ENCODE results near the gene ZNF174. TPM values are rescaled to one million over a fixed set of nuclear protein-coding genes. Genes with fewer than 3 reads are reported as not detected.

The ZNF174 gene
- total RNA-seq, 1 experiment from 2014 or later, result 10.8 TPM

DNA sequence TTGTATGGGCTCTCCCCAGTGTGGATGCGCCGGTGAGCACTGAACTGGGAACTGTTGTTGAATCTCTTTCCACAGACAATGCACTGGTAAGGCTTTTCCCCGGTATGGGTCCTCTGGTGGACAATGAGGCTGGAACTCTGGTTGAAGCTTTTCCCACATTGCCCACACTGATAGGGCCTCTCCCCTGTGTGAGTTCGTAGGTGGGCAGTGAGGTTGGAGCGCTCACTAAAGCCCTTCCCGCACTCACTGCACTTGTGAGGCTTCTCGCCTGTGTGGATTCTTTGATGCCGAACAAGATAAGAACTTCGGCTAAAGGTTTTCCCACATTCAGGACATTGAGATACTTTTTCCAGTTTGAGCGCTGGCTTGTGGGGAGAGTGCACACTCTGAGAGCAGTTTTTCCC is 18.0 kb upstream of the ZNF174 start:
- no peak for DNase-seq
- TF ChIP-seq, protein P1, sequence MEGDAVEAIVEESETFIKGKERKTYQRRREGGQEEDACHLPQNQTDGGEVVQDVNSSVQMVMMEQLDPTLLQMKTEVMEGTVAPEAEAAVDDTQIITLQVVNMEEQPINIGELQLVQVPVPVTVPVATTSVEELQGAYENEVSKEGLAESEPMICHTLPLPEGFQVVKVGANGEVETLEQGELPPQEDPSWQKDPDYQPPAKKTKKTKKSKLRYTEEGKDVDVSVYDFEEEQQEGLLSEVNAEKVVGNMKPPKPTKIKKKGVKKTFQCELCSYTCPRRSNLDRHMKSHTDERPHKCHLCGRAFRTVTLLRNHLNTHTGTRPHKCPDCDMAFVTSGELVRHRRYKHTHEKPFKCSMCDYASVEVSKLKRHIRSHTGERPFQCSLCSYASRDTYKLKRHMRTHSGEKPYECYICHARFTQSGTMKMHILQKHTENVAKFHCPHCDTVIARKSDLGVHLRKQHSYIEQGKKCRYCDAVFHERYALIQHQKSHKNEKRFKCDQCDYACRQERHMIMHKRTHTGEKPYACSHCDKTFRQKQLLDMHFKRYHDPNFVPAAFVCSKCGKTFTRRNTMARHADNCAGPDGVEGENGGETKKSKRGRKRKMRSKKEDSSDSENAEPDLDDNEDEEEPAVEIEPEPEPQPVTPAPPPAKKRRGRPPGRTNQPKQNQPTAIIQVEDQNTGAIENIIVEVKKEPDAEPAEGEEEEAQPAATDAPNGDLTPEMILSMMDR (conservative IDR thresholded peaks at IDR 0.05), result no peak
- Histone ChIP-seq H2BK5ac (ENCODE audit: insufficient read length, low read length) (no peak overlapping the region), H4K5ac (ENCODE audit: insufficient read length, low read depth, low read length) (no peak overlapping the region), H3K4me1 (ENCODE audit: insufficient read depth, low read length) (no peaks in the 10 kb centered on the region), H2AFZ (ENCODE audit: low read length) (no peak overlapping the region), H3K27me3 (ENCODE audit: insufficient read depth, low read length) (no peaks in the 10 kb centered on the region), H2AK5ac (ENCODE audit: insufficient read length, low read length) (no peak overlapping the region), H3K14ac (ENCODE audit: insufficient read depth, low read length) (no peak overlapping the region), H3K56ac (ENCODE audit: insufficient read length, low read depth, low read length) (no peak overlapping the region), H2BK15ac (ENCODE audit: low read depth, low read length) (no peak overlapping the region), H3K4ac (ENCODE audit: low read depth, low read length) (no peak overlapping the region), H2BK12ac (ENCODE audit: insufficient read length, low read depth, low read length) (no peak overlapping the region), H3K79me1 (ENCODE audit: insufficient read depth, low read depth, low read length, poor library complexity, severe bottlenecking) (no peaks in the 10 kb centered on the region), H4K20me1 (ENCODE audit: control insufficient read depth, insufficient read depth, insufficient read length) (no peaks in the 10 kb centered on the region), H3K27ac (ENCODE audit: insufficient read length, low read depth, low read length) (no peak overlapping the region), H4K91ac (ENCODE audit: insufficient read length, low read depth, low read length) (no peak overlapping the region), H3K9me3 (ENCODE audit: control insufficient read depth, low read depth, low read length) (peaks cover 65% of the 10 kb centered on the region), H3K4me2 (ENCODE audit: insufficient read depth, insufficient read length, low read length) (no peak overlapping the region), H2BK20ac (ENCODE audit: low read depth, low read length, poor library complexity, severe bottlenecking) (no peak overlapping the region), H4K8ac (replicated peaks; ENCODE audit: insufficient read length, low read depth, low read length) (no peak overlapping the region), H3T11ph (ENCODE audit: low read length) (no peak overlapping the region), H3K23ac (ENCODE audit: insufficient read length, low read depth, low read length) (no peak overlapping the region), H3K79me2 (ENCODE audit: insufficient read depth, low read length) (no peaks in the 10 kb centered on the region), H3K23me2 (ENCODE audit: insufficient read length, low read depth, low read length, poor library complexity, severe bottlenecking) (no peaks in the 10 kb centered on the region), H2BK120ac (ENCODE audit: low read depth, low read length, poor library complexity, severe bottlenecking) (no peak overlapping the region), H3K18ac (ENCODE audit: insufficient read length, low read depth, low read length) (no peak overlapping the region), H3K9ac (ENCODE audit: extremely low read depth, insufficient read length, low read length) (no peak overlapping the region)
- no peak overlapping the region for H3K4me3 Mint-ChIP-seq
- no peak overlapping the region for H3K27ac Mint-ChIP-seq
- H3K4me1 Mint-ChIP-seq, result no peaks in the 10 kb centered on the region
- no CpG with 5 or more reads among the region's 10 CpGs for WGBS (ENCODE audit: extremely low coverage, insufficient read length, low lambda C conversion rate)
- H3K36me3 Mint-ChIP-seq (ENCODE audit: insufficient read depth in 1 of 3, low read depth in 3 of 3), result peaks cover 69 to 84% (median 71%) of the 10 kb centered on the region in 3 experiments
- peaks cover 19% of the 10 kb centered on the region for H3K27me3 Mint-ChIP-seq (ENCODE audit: low read depth)
- peaks cover 89% of the 10 kb centered on the region in 2 experiments for H3K9me3 Mint-ChIP-seq
